DND-41 (cell line): Measurements from ENCODE around the gene TMEM61.

Experiments used
- ATAC-seq: fragments of 200-7000 bp; cut with Tn5 transposase; 3 replicates; pipeline ENCODE4 v1.9.1; 2021; ENCODE audit warnings: low read depth; ENCODE audit not compliant: insufficient read depth
- DNase-seq: peaks from one replicate; pipeline ENCODE4 v3.0.0-alpha.2; 2020
- H2AFZ ChIP-seq: 2 replicates; pipeline ENCODE4 v1.6.0; 2012; ENCODE audit warnings: low read depth, low read length
- H3K27ac ChIP-seq: 2 replicates; pipeline ENCODE4 v1.5.1; 2012; ENCODE audit warnings: low read length, inconsistent platforms
- H3K27me3 ChIP-seq: fragments of 200-600 bp; sonication (generic); 2 replicates; pipeline ENCODE4 v1.6.0; 2012; ENCODE audit warnings: low read length, mild to moderate bottlenecking, inconsistent platforms; ENCODE audit not compliant: insufficient read depth, poor library complexity
- H3K36me3 ChIP-seq: 2 replicates; pipeline ENCODE4 v1.5.1; 2012; ENCODE audit warnings: low read length, inconsistent platforms; ENCODE audit not compliant: insufficient read depth
- H3K4me1 ChIP-seq: 2 replicates; pipeline ENCODE4 v1.5.1; 2012; ENCODE audit warnings: mild to moderate bottlenecking, low read length; ENCODE audit not compliant: insufficient read depth
- H3K4me2 ChIP-seq: 2 replicates; pipeline ENCODE4 v1.6.0; 2012; ENCODE audit warnings: mild to moderate bottlenecking, moderate library complexity, low read length, inconsistent platforms; ENCODE audit not compliant: insufficient read depth
- H3K4me3 ChIP-seq, 2 experiments: fragments of 200-600 bp in 1 of 2; shearing (Covaris generic) in 1 of 2; 2 replicates each; pipeline ENCODE4 v1.5.1; 2012 to 2016; ENCODE audit warnings: inconsistent platforms in 2 of 2, low read length in 2 of 2, mild to moderate bottlenecking in 2 of 2, low read depth in 1 of 2, moderate library complexity in 1 of 2
- H3K79me2 ChIP-seq: 2 replicates; pipeline ENCODE4 v1.6.0; 2012; ENCODE audit warnings: low read length, inconsistent platforms; ENCODE audit not compliant: insufficient read depth
- H3K9ac ChIP-seq: 2 replicates; pipeline ENCODE4 v1.6.0; 2012; ENCODE audit warnings: low read depth, mild to moderate bottlenecking, inconsistent platforms, low read length, moderate library complexity
- H3K9me3 ChIP-seq: 2 replicates; pipeline ENCODE4 v1.5.1; 2012; ENCODE audit warnings: low read length, moderate library complexity, mild to moderate bottlenecking, inconsistent platforms; ENCODE audit not compliant: insufficient read depth, severe bottlenecking
- H4K20me1 ChIP-seq: 2 replicates; pipeline ENCODE4 v1.6.0; 2012; ENCODE audit warnings: low read length; ENCODE audit not compliant: insufficient read depth
- CTCF ChIP-seq: IDR thresholded peaks from 2 replicates; pipeline ENCODE4 v1.5.1; 2012; ENCODE audit warnings: borderline replicate concordance, low read length, moderate library complexity, mild to moderate bottlenecking; ENCODE audit not compliant: poor library complexity, severe bottlenecking; ENCODE audit errors: extremely low read depth
- EZH2 ChIP-seq: IDR thresholded peaks from 3 replicates; pipeline ENCODE4 v1.6.1; 2012; ENCODE audit warnings: borderline replicate concordance, low read depth, mild to moderate bottlenecking, moderate library complexity, low read length, inconsistent platforms; ENCODE audit not compliant: severe bottlenecking

TMEM61 gene

GRCh38 chr1:55010194-55010886 is 29.9 kb downstream of the TMEM61 start:
- H3K4me2 ChIP-seq: no peak overlapping the region
- TF ChIP-seq CTCF (no peak), EZH2 (no peak)
- H4K20me1 ChIP-seq: no peaks in the 10 kb centered on the region
- ATAC-seq (no peak), DNase-seq (no peak)
- peaks cover 10% of the 10 kb centered on the region for H3K27me3 ChIP-seq
- H3K9ac ChIP-seq: no peak overlapping the region
- no peak overlapping the region for H2AFZ ChIP-seq
- H3K79me2 ChIP-seq: no peaks in the 10 kb centered on the region
- no peaks in the 10 kb centered on the region for H3K36me3 ChIP-seq
- no peak overlapping the region for H3K27ac ChIP-seq
- H3K9me3 ChIP-seq: no peaks in the 10 kb centered on the region
- no peaks in the 10 kb centered on the region for H3K4me1 ChIP-seq
- no peak overlapping the region for H3K4me3 ChIP-seq

- no peaks in the 10 kb centered on the region for H3K4me1 ChIP-seq
- H4K20me1 ChIP-seq: no peaks in the 10 kb centered on the region
- no peak overlapping the region for H2AFZ ChIP-seq
- no peak for TF ChIP-seq CTCF
- no peak for TF ChIP-seq EZH2
- H3K4me2 ChIP-seq: no peak overlapping the region
- no peak overlapping the region for H3K4me3 ChIP-seq
- H3K79me2 ChIP-seq: no peaks in the 10 kb centered on the region
- H3K27me3 ChIP-seq: peaks cover 14% of the 10 kb centered on the region
- no peak overlapping the region for H3K9ac ChIP-seq
- H3K27ac ChIP-seq: no peak overlapping the region
- no peak for ATAC-seq
- DNase-seq: no peak
- no peaks in the 10 kb centered on the region for H3K9me3 ChIP-seq
- H3K36me3 ChIP-seq: no peaks in the 10 kb centered on the region
Observed at GRCh38 chr1:55010887-55011217, 30.4 kb downstream of the TMEM61 start.

DNA sequence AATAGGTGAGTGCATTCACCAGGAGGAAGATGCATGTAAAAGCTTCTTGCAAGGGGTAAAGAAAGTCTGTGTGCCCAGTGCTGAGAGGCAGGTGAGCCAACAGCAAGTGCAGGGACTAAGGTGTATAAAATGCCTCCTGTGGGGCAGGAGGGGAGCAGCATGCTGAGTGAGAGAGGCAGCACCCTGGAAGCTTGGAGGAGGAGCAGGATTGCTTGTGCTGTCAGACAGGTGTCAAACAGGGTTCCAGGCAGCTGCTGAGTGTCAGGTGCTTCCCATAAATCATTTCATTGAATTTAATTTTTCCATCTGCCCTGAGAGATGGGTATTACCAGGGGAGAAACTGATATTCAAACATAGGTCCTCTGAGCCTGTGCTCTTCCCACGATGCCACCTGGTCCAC is 32.2 kb downstream of the TMEM61 start:
- Histone ChIP-seq H3K9me3 (no peaks in the 10 kb centered on the region), H3K4me3 (no peak overlapping the region), H3K36me3 (no peaks in the 10 kb centered on the region), H4K20me1 (no peaks in the 10 kb centered on the region), H3K79me2 (no peaks in the 10 kb centered on the region), H3K4me1 (no peaks in the 10 kb centered on the region), H3K9ac (no peak overlapping the region), H3K27ac (no peak overlapping the region), H2AFZ (no peak overlapping the region), H3K4me2 (no peak overlapping the region), H3K27me3 (peaks cover 22% of the 10 kb centered on the region)
- ATAC-seq: no peak
- no peak for DNase-seq
- TF ChIP-seq CTCF: no peak
- TF ChIP-seq EZH2: no peak

GRCh38 chr1:55015123-55015522 is 34.7 kb downstream of the TMEM61 start:
- no peak for TF ChIP-seq EZH2

More at GRCh38 chr1:55015123-55015522, 34.7 kb downstream of the TMEM61 start:
- ATAC-seq (no peak), DNase-seq (no peak)
- Histone ChIP-seq H3K27ac (no peak overlapping the region), H2AFZ (no peak overlapping the region), H3K79me2 (no peaks in the 10 kb centered on the region), H3K9ac (no peak overlapping the region), H3K4me3 (no peak overlapping the region), H3K27me3 (peaks cover 22% of the 10 kb centered on the region), H3K4me1 (no peaks in the 10 kb centered on the region), H4K20me1 (no peaks in the 10 kb centered on the region), H3K4me2 (no peak overlapping the region), H3K9me3 (no peaks in the 10 kb centered on the region), H3K36me3 (no peaks in the 10 kb centered on the region)
